Natural killer cell (primary cell): ENCODE measurements around the gene DUS2. TPM values are rescaled to one million over a fixed set of nuclear protein-coding genes. Genes with fewer than 3 reads are reported as not detected.

Experiments
- ATAC-seq, 3 donors: fragments of 150-1000 bp in 2 of 3; fragments of 200-7000 bp in 1 of 3; cut with Tn5 transposase; 1 replicate in 1 of 3; 2 replicates in 2 of 3; pipeline ENCODE4 v1.10.0; 2021; ENCODE audit warnings: mild to moderate bottlenecking in 2 of 3, moderate library complexity in 2 of 3
- DNase-seq, 2 donors: peaks; one replicate each; pipeline versions ENCODE4 v3.0.0 to v3.0.0-alpha.2; 2013 to 2021; ENCODE audit warnings: mixed read lengths in 1 of 2
- H3K27ac ChIP-seq: one replicate; pipeline ENCODE4 v1.5.1; 2013; ENCODE audit warnings: mild to moderate bottlenecking, low read length
- H3K27me3 ChIP-seq: one replicate; pipeline ENCODE4 v1.6.1; 2013; ENCODE audit warnings: low read length; ENCODE audit not compliant: control insufficient read depth, insufficient read depth
- H3K36me3 ChIP-seq: one replicate; pipeline ENCODE4 v1.6.1; 2013; ENCODE audit warnings: low read length; ENCODE audit not compliant: control insufficient read depth, insufficient read depth
- H3K4me1 ChIP-seq: one replicate; pipeline ENCODE4 v1.6.1; 2013; ENCODE audit warnings: low read length; ENCODE audit not compliant: control insufficient read depth, insufficient read depth
- H3K4me3 ChIP-seq: one replicate; pipeline ENCODE4 v1.5.1; 2013; ENCODE audit warnings: low read length
- H3K9me3 ChIP-seq: one replicate; pipeline ENCODE4 v1.6.1; 2013; ENCODE audit warnings: low read length; ENCODE audit not compliant: control insufficient read depth, insufficient read depth
- H3K27ac Mint-ChIP-seq, 2 donors: one replicate each; pipeline ENCODE4 v1.8.0; 2022; ENCODE audit warnings: mild to moderate bottlenecking in 2 of 2, mixed read lengths in 2 of 2, moderate library complexity in 1 of 2
- H3K27me3 Mint-ChIP-seq, 2 donors: one replicate each; pipeline ENCODE4 v1.8.0; 2022; ENCODE audit warnings: low read depth in 2 of 2, mixed read lengths in 2 of 2
- H3K36me3 Mint-ChIP-seq: one replicate; pipeline ENCODE4 v1.8.0; 2022; ENCODE audit warnings: mixed read lengths
- H3K4me1 Mint-ChIP-seq, 2 donors: one replicate each; pipeline ENCODE4 v1.8.0; 2022; ENCODE audit warnings: mixed read lengths in 2 of 2
- H3K4me3 Mint-ChIP-seq: one replicate; pipeline ENCODE4 v1.8.0; 2022; ENCODE audit warnings: mild to moderate bottlenecking, moderate library complexity, mixed read lengths
- H3K9me3 Mint-ChIP-seq, 2 donors: one replicate each; pipeline ENCODE4 v1.8.0; 2022; ENCODE audit warnings: mixed read lengths in 2 of 2
- CTCF ChIP-seq: fragments of 200-600 bp; IDR thresholded peaks from one replicate; pipeline ENCODE4 v1.8.0; 2022; ENCODE audit warnings: antibody characterized with exemption
- WGBS: methylation state at CpG from one replicate; pipeline ENCODE4 v1.1.7; 2013; ENCODE audit warnings: missing lambda C conversion rate; ENCODE audit not compliant: insufficient coverage; 5-methylcytosine and 5-hydroxymethylcytosine counted together
- intact Hi-C: fragments of 100-400 bp; cut with micrococcal nuclease; formaldehyde crosslinking; loops from one replicate; pipeline ENCODE4 v1.14.2; 2022
- total RNA-seq, 4 donors: library from RNA; stranded (reverse); fragments of 120-200 nt in 1 of 4; gene quantifications; one replicate each; pipeline versions ENCODE4 v1.2.3 to v1.2.4, GENCODE V29; 2013 to 2022

Gene DUS2
- total RNA-seq, 3 donors from 2014 or later (not counting 1 experiment from before 2014, with no cell fraction given): 21.6 to 24.2 (median 22.7) TPM

- 77% methylated on average over 9 of the region's 9 CpGs for WGBS
- no peak overlapping the region for H3K4me3 ChIP-seq
Observed at GRCh38 chr16:68073902-68074760, 51.0 kb downstream of the DUS2 start.

GRCh38 chr16:68074850-68075555 is 51.9 kb downstream of the DUS2 start:
- ATAC-seq (peak; percentile 60 to 84 (median 82)), DNase-seq (peak; percentile 78 to 83)
- Mint-ChIP-seq H3K4me3 (peak overlapping the region; percentile 93), H3K27ac (peak overlapping the region; percentile 94 to 96), H3K27me3 (no peaks in the 10 kb centered on the region), H3K36me3 (peaks cover 7% of the 10 kb centered on the region), H3K9me3 (no peaks in the 10 kb centered on the region), H3K4me1 (peaks cover 79 to 87% of the 10 kb centered on the region in 2 donors)
- peak overlapping the region; percentile 73 for H3K27ac ChIP-seq
- TF ChIP-seq CTCF: no peak
- H3K36me3 ChIP-seq: peaks cover 28% of the 10 kb centered on the region
- no peaks in the 10 kb centered on the region for H3K27me3 ChIP-seq
- H3K9me3 ChIP-seq: no peaks in the 10 kb centered on the region
- H3K4me1 ChIP-seq: peaks cover 100% of the 10 kb centered on the region
- H3K4me3 ChIP-seq: no peak overlapping the region
- 20% methylated on average over 5 of the region's 6 CpGs for WGBS
- intact Hi-C loops: loop anchor here (1.0 to 5.0 kb wide), 2 partner anchors 12 to 42 kb away; no protein-coding TSS in a partner anchor

More at GRCh38 chr16:68073902-68074760, 51.0 kb downstream of the DUS2 start:
- peaks cover 100% of the 10 kb centered on the region for H3K4me1 ChIP-seq
- TF ChIP-seq CTCF: no peak
- ATAC-seq: no peak
- H3K36me3 ChIP-seq: peaks cover 28% of the 10 kb centered on the region
- Mint-ChIP-seq H3K4me3 (peak overlapping the region; percentile 93), H3K27ac (peak overlapping the region; percentile 94 to 96), H3K4me1 (peaks cover 79 to 87% of the 10 kb centered on the region in 2 donors), H3K36me3 (peaks cover 7% of the 10 kb centered on the region), H3K9me3 (no peaks in the 10 kb centered on the region), H3K27me3 (no peaks in the 10 kb centered on the region)
- intact Hi-C loops: loop anchor here (1.0 to 5.0 kb wide), 2 partner anchors 11 to 43 kb away; no protein-coding TSS in a partner anchor
- H3K27ac ChIP-seq: peak overlapping the region; percentile 73
- H3K9me3 ChIP-seq: no peaks in the 10 kb centered on the region
- no peaks in the 10 kb centered on the region for H3K27me3 ChIP-seq
- no peak for DNase-seq

GRCh38 chr16:68075980-68076379 is 52.9 kb downstream of the DUS2 start:
- intact Hi-C loops: no loop called here
- Mint-ChIP-seq H3K9me3 (no peaks in the 10 kb centered on the region), H3K27ac (peak overlapping the region; percentile 94 to 96), H3K4me3 (peak overlapping the region; percentile 57), H3K36me3 (peaks cover 7% of the 10 kb centered on the region), H3K27me3 (no peaks in the 10 kb centered on the region), H3K4me1 (peaks cover 74 to 82% of the 10 kb centered on the region in 2 donors)
- WGBS: 96% methylated on average over 3 of the region's 3 CpGs
- peaks cover 28% of the 10 kb centered on the region for H3K36me3 ChIP-seq
- H3K27me3 ChIP-seq: no peaks in the 10 kb centered on the region
- no peak overlapping the region for H3K4me3 ChIP-seq
- no peaks in the 10 kb centered on the region for H3K9me3 ChIP-seq
- peak overlapping the region; percentile 73 for H3K27ac ChIP-seq
- DNase-seq: no peak
- H3K4me1 ChIP-seq: peaks cover 100% of the 10 kb centered on the region
- no peak for ATAC-seq
- no peak for TF ChIP-seq CTCF
